Measurements from ENCODE around the gene PLA2G4A.

Gene PLA2G4A

GRCh38 chr1:186977266-186977957 lies 148.7 kb downstream of the PLA2G4A start:
- TF ChIP-seq, protein P1, sequence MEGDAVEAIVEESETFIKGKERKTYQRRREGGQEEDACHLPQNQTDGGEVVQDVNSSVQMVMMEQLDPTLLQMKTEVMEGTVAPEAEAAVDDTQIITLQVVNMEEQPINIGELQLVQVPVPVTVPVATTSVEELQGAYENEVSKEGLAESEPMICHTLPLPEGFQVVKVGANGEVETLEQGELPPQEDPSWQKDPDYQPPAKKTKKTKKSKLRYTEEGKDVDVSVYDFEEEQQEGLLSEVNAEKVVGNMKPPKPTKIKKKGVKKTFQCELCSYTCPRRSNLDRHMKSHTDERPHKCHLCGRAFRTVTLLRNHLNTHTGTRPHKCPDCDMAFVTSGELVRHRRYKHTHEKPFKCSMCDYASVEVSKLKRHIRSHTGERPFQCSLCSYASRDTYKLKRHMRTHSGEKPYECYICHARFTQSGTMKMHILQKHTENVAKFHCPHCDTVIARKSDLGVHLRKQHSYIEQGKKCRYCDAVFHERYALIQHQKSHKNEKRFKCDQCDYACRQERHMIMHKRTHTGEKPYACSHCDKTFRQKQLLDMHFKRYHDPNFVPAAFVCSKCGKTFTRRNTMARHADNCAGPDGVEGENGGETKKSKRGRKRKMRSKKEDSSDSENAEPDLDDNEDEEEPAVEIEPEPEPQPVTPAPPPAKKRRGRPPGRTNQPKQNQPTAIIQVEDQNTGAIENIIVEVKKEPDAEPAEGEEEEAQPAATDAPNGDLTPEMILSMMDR (conservative IDR thresholded peaks at IDR 0.05; ENCODE audit: low read depth, low read length) = no peak
- no peak overlapping the region for H3K4me3 ChIP-seq (ENCODE audit: low read depth, low read length)
- DNase-seq (ENCODE audit: low read depth) = no peak

GRCh38 chr1:186978596-186979556 lies 150.1 kb downstream of the PLA2G4A start:
- no peak overlapping the region for H3K4me3 ChIP-seq (ENCODE audit: low read depth, low read length)
- TF ChIP-seq, protein P1 (conservative IDR thresholded peaks at IDR 0.05; ENCODE audit: low read depth, low read length) = no peak
- no peak for DNase-seq (ENCODE audit: low read depth)

GRCh38 chr1:186980400-186980799 lies 151.7 kb downstream of the PLA2G4A start:
- H3K4me3 ChIP-seq (ENCODE audit: low read depth, low read length) = no peak overlapping the region
- DNase-seq (ENCODE audit: low read depth) = no peak
- TF ChIP-seq, protein P1 (conservative IDR thresholded peaks at IDR 0.05; ENCODE audit: low read depth, low read length) = no peak

DNA sequence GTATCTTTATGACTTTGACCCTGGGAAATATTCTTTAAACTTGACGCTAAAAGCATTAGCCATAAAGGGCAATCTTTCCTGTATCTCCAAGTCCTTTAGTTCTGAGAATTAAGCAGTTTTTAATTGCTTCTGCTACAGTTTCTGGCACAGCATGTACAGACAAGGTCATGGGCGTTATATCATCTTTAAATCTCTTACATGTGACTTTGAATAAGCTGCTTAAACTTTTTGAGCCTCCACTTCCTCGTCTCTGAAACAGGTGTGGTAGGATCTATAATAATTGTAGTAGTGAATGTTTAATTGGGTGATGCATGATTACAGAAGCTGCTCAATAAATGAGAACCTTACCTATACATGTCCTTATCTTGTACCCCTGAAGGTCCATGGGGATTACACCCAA lies 153.4 kb downstream of the PLA2G4A start:
- TF ChIP-seq, protein P1 (conservative IDR thresholded peaks at IDR 0.05; ENCODE audit: low read depth, low read length) = no peak
- no peak overlapping the region for H3K4me3 ChIP-seq (ENCODE audit: low read depth, low read length)
- DNase-seq (ENCODE audit: low read depth) = no peak

DNA sequence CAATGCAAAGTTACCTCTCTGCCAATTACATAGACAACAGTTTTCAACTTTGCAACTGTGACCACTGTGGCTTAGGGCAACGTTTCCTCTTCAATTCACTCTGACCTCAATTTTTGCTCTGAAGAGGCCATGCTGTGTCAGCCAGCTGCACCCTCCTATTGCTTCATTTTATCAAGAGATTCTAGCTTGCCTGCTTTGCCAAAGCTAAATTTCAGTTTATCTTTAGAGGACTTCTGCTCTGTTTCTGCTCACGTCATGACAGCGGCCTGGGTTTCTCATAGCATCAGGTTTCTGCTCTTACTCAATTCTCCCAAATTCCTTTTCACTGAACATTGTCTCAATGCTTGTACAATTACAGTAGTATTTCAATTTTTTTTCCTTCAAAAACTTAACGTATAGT lies 154.6 kb downstream of the PLA2G4A start:
- TF ChIP-seq, protein P1 (conservative IDR thresholded peaks at IDR 0.05; ENCODE audit: low read depth, low read length) = no peak
- no peak overlapping the region for H3K4me3 ChIP-seq (ENCODE audit: low read depth, low read length)
- DNase-seq (ENCODE audit: low read depth) = peak; percentile 98

DNA sequence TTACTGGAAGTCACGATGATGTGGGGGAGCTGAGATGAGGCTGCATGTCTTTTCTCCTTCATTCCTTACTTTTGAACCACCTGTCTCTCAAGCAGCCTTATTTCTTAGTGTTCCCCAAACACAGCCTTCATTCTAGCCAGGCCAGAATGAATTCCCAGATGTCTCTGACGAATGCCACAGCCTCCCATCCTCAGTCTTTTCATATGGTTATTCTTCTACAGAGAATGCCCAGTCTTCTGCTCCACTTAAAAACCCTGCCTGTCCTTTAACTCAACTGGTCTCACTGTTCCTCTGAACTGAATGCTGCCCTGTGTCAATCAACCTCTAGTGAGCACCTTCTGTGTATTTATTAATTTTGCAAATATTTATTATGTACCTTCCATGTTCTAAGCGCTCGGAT lies 156.2 kb downstream of the PLA2G4A start:
- H3K4me3 ChIP-seq (ENCODE audit: low read depth, low read length) = no peak overlapping the region
- DNase-seq (ENCODE audit: low read depth) = no peak

More for the DNA sequence above, 156.2 kb downstream of the PLA2G4A start:
- TF ChIP-seq, protein P1 (conservative IDR thresholded peaks at IDR 0.05; ENCODE audit: low read depth, low read length) = no peak
